ENCODE data around the gene ASB16.
"Not testable (repeated sequence)": the region's sequence is repeated elsewhere in the genome, so short reads cannot be mapped to it uniquely, and the experiment has no call there.

The ASB16 gene

GRCh38 chr17:44147812-44148211 is 22.7 kb upstream of the ASB16 start:
- DNase-seq = no peak

DNA sequence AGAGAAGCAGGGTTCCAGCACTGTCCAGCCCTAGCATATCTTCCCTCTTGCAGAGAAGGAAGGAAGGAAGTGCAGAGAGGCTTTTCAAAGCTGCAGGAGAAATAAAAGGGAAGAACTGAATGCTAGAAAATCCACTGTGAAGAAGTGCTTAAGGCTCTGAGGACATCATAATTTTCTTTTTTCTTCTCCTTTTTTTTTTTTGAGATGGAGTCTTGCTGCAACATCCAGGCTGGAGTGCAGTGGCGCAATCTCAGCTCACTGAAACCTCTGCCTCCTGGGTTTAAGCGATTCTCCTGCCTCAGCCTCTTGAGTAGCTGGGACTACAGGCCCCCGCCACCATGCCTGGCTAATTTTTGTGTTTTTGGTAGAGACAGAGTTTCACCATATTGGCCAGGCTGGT is 21.4 kb upstream of the ASB16 start:
- DNase-seq = not testable (repeated sequence)

- DNase-seq = no peak
Observed at GRCh38 chr17:44149750-44150329, 20.7 kb upstream of the ASB16 start.

DNA sequence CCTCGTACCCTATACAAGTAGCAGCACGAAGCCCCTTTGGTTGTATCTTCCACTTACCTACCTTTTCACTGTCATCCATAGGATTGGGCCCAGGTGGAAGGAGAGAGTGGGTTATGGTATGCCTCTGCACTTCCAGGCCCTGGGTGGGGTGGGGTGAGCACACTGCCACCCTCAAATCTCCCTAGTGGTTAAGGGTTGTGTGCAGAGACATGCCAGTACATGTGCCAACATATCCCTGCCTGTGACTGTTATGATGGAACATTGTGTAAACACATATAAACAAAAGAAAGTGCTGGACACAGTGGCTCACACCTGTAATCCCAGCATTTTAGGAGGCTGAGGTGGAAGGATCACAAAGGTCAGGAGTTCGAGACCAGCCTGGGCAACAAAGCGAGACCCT is 17.6 kb upstream of the ASB16 start:
- DNase-seq = no peak

DNA sequence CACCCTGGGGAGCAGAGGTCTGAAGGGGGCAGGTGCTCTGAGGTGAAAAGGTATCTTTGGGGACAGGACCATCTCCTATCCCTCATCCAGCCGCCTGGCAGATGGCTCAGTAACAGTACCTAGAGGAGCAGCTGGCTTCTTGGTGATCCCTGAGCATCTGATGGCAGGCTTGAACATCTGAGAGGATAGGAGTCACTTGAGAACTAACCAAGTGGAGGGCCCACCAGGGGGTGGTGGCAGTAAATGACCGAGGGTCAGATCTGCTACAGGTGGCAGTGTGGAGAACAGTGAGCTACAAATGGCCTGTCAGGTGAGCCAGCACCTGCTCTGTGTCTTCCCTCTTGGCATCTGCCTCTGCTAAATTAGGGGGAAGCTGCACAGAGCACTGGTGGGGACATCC is 15.0 kb upstream of the ASB16 start:
- DNase-seq = no peak

DNA sequence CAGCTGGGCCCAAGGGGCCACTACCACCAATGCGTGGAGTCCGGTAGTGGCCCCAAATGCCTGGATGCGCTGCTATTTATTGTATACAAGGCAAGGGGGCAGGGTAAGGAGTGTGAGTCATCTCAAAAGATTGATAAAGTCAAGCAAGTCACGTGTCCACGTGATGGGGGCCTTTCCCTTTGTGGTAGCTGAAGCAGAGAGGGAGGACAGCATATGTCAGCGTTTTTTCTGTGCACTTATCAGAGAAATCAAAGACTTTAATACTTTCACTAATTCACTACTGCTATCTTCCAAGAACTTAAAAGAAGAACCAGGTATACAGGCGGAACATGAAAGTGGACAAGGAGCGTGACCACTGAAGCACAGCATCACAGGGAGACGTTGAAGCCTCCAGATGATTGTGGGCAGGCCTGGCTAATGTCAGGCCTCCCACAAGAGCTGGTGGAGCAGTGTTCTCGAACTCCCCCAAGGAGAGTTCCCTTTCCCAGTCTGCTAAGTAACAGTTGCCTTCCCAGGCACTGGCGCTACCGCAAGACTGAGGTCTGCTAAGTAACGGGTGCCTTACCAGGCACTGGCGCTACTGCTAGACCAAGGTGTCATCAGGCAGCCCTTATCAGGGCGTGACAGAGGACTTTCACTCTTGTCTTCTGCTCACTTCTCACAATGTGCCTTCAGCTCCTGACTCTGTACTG is 10.8 kb upstream of the ASB16 start:
- no peak for DNase-seq

- no peak for DNase-seq
Observed at GRCh38 chr17:44164476-44164875, 6.0 kb upstream of the ASB16 start.

- peak; percentile 50 for DNase-seq
Observed at GRCh38 chr17:44167181-44167861, 3.2 kb upstream of the ASB16 start.

- no peak for DNase-seq
Observed at GRCh38 chr17:44170135-44170498, 387 bp upstream of the ASB16 start.

- no peak for DNase-seq
Observed at GRCh38 chr17:44171931-44172455, 1.5 kb downstream of the ASB16 start.

DNA sequence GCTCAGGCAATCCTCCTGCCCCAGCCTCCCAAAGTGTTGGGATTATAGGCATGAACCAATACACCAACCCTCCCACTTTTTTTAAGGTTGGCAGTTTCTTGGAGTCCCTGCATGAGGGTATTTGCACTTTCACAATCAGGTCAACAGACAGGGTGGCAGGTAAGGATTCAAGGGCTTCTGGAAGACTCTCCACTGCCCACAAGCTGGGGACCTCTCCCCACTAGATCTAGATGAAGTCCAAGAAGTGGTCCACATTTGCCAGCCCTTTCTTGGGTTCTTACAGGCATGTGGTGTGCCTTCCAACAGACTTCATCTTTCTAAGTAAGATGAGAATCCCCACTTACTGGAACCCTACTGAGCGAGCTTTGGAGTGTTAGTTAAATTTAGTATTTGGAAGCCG is 3.9 kb downstream of the ASB16 start:
- no peak for DNase-seq

DNA sequence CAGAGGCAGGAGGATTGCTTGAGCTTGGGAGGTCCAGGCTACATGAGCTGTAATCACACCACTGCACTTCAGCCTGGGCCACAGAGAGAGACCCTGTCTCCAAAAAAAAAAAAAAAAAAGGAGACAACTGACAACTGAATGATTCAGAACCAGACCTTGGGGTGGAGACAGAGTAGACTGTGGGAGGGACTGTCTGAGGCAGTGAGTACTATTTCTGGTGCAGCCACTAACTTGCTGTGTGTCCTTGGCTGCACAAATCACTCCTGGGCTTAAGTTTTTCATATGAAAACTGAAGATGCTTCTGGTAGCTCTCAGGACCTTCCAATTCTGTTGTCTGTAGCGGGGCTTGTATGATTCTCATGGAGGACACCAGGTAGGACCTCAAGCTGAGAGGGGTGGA is 5.8 kb downstream of the ASB16 start:
- DNase-seq = no peak

GRCh38 chr17:44176671-44177501 is 6.4 kb downstream of the ASB16 start:
- DNase-seq = no peak

DNA sequence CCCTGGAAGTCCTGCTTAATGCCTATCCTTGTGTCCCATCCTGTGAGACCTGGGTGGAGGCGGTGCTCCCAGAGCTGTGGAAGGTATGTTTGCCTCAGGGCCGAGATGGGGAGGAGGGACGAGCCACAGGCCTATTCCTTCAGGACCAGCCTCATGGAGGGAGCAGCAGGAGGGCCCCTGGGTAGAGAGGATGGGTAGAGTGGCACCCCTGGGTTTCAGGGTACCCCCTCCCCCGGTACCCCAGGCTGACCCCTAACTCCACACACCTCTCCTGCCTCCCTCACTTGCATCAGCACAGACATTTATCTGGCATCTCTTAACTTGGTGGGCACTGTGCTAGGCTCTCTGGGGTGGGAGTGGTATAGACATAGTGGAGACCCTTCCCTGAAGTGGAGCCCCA is 7.1 kb downstream of the ASB16 start:
- no peak for DNase-seq

- DNase-seq = no peak
Observed at GRCh38 chr17:44178133-44178532, 7.6 kb downstream of the ASB16 start.

- no peak for DNase-seq
Observed at GRCh38 chr17:44183024-44183423, 12.5 kb downstream of the ASB16 start.

DNA sequence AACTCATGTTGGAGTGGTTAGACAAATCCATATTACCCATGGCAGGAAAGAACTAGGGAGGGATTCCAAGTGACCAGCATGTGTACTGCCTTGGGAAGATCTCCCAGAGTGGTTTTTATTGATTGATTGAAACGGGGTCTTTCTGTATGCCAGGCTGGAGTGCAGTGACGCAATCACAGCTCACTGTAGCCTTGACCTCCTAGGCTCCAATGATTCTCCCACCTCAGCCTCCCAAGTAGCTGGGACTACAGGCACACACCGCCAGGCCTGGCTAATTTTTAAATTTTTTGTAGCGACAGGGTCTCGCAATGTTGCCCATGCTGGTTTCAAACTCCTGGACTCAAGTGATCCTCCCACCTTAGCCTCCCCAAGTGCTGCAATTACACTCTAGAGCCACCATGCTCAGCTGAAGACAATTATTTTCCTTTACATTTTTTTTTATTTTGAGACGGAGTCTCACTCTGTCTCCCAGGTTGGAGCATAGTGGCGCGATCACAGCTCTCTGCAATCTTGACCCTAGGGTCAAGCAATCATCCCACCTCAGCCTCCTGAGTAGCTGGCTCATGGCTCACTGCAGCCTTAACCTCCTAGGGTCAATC is 13.8 kb downstream of the ASB16 start:
- DNase-seq = no peak

DNA sequence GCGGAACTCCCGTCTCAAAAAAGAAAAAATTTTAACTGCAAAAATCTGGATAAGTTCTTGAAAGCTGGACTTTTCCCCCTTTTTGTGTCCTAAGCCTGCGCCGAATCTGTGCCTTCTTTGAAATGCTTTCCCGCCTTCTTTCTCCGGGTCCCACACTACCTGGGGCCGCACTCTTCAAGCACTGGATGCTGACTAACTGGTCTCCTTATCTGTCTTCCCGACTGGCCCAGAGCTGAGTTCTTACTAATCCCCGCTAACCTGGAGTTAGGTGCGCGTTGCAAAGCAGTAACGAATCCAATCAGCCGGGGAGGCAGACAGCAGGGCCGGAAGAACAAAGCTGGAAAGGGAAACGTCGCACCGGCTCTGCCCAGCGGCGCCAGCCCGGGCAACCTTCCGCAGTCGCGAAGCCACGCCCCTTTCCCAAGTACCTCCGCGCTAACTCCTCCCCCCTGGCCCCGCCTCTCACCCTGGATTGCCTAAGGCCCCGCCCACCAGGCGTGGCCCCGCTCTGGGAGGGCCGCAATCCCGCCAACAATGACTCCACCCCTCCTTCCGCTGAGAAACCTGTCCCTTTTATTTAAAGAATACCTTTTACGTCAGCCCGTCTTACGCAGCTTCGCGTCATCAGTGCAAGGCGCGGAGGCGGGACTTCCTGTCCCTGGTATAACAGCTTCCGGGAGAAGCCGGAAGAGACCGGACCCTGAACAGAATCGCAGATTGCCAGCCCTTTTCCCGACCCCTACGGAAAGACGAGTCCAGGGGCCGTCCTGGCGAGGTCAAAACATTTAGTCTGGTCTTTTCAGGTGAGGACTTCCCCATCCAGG is 16.0 kb downstream of the ASB16 start, which contains the start of gene TMUB2:
TSS of gene TMUB2 (plus strand) at position 666 of the 824 bp plus-strand sequence. CDS start 737 bp downstream, outside the sequence.
- DNase-seq = peak; percentile 97

DNA sequence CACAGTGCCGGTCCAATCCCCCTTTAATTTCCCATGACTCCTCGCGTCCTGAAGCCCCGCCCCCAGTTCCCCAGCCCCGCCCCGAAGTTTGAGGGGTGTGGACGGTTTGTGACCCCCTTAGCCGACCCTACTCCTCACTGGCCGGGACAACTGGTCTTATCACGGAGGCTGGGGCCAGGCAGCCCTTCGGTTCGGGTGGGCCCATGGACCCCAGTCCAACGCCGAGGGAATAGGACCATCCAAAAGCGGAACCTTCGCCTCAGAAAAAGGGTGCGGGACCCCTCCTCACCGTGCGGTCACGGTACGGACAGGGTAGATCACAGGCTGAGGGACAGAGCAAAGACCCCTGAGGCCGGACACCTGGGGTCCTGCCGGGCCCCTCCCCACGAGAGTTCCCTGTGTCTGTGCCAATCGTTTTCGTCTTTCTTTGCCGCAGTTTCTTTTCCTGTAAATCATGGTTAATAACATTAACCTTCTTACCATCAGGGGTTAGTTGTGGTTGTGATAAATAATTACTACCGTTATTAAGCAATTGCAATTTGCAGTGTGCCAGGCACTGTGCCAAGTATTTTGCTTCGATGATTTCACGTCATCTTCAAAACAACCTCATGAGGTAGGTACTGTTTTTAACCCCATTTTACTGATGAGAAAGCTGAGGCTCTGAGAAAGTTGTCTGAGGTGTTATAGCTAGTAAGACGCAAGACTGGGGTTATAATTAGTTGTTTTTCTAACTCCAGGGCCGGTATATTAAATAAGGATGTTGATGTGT is 16.8 kb downstream of the ASB16 start:
- DNase-seq = no peak

- DNase-seq = no peak
Observed at GRCh38 chr17:44188576-44189403, 18.3 kb downstream of the ASB16 start.
